AG10803 (cell line): ENCODE measurements around the gene AGAP1.
A peak's percentile ranks its signal among the peaks of the same experiment; 100 is the strongest.

Experiments used
- DNase-seq: peaks from one replicate; pipeline ENCODE4 v3.0.0; 2010; ENCODE audit warnings: low read depth
- H3K4me3 ChIP-seq: 2 replicates; pipeline ENCODE4 v1.5.1; 2011; ENCODE audit warnings: mild to moderate bottlenecking, low read length, control low read depth
- CTCF ChIP-seq: conservative IDR thresholded peaks from 2 replicates; pipeline ENCODE4 v1.5.1; 2011; ENCODE audit warnings: mild to moderate bottlenecking, low read length, control low read depth, inconsistent platforms

The AGAP1 gene

GRCh38 chr2:235485362-235485761, 8.5 kb upstream of the AGAP1 start:
- H3K4me3 ChIP-seq = no peak overlapping the region
- no peak for TF ChIP-seq CTCF
- DNase-seq = no peak

GRCh38 chr2:235486729-235487128, 7.1 kb upstream of the AGAP1 start:
- TF ChIP-seq CTCF = no peak
- no peak overlapping the region for H3K4me3 ChIP-seq
- no peak for DNase-seq

- no peak for TF ChIP-seq CTCF
- no peak overlapping the region for H3K4me3 ChIP-seq
- DNase-seq = no peak
Observed at GRCh38 chr2:235489897-235490296, 3.9 kb upstream of the AGAP1 start.

- H3K4me3 ChIP-seq = peak overlapping the region; percentile 58
- DNase-seq = peak; percentile 22
- TF ChIP-seq CTCF = no peak
Observed at GRCh38 chr2:235492850-235493344, 946 bp upstream of the AGAP1 start.

DNA sequence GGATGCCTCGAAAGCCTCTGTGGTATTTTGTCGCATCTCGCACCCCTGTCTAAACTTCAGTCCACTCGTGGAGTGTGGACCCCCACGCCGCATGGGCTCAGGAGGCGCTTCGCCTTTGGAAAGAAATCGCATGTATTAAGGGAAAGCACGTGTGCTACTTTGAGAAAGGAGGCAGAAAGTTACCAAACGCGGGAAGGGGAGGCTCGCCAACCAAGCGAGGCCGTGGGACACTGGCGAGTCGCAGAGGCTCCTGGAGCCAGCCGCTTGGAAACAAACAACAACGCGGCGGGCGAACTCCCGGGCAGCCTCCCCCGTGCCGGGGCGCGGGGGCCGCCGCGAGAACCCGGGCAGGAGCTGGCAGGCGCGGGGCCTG, 455 bp upstream of the AGAP1 start:
- TF ChIP-seq CTCF = no peak
- no peak for DNase-seq
- peak overlapping the region; percentile 58 for H3K4me3 ChIP-seq

- DNase-seq = peak; percentile 48
- TF ChIP-seq CTCF = no peak
- H3K4me3 ChIP-seq = peak overlapping the region; percentile 71
Observed at GRCh38 chr2:235494716-235495372, 1.0 kb downstream of the AGAP1 start.

GRCh38 chr2:235495373-235496238, 1.8 kb downstream of the AGAP1 start:
- peak overlapping the region; percentile 71 for H3K4me3 ChIP-seq
- DNase-seq = no peak
- no peak for TF ChIP-seq CTCF
